ENCODE results near the gene LRRC56. TPM values are rescaled to one million over a fixed set of nuclear protein-coding genes. Genes with fewer than 3 reads are reported as not detected.

Gene LRRC56
- total and polyA plus RNA-seq, 2 of the 13 experiments (the other 11 are each of a cell fraction or from before 2014, with no cell fraction given) = 0.11 to 0.29 TPM

DNA sequence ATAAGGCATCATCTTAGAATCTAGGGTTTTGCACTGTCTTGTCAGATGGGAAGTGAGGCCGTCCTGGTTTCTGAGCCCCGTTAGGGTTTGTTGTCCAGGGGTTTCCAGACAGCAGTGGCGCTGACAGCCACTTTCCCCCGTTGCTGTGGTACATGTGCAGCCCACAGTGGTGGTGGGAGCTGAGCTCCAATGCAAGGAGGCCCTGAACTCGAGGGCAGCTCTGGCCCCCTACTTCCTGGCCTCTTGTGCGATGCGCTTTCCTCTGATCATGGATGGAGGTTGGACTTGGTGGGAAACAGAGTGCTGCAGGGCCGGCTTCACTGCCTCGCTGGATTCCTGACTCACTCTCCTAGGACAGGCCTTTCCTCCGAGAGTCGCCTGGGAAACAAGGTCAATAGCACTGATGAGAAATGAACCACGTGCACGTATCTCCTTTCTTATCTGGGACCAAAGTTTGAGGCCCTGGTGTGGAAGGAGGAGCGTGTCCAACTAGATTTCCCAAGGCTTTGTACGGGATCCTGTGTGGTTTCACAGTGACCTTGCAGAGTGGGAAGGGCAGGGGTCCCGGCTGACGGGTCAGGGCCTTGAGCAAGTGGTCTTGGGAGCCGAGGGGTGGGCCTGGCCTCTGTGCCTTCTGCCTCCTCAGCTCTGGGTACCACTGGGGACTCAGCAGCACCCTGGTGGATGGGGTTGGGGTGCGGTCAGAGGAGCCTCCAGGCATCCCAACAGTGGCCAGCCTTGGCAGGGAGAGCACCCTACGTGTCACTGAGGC, 42.7 kb downstream of the LRRC56 start (continued):
- TF ChIP-seq, protein P1, sequence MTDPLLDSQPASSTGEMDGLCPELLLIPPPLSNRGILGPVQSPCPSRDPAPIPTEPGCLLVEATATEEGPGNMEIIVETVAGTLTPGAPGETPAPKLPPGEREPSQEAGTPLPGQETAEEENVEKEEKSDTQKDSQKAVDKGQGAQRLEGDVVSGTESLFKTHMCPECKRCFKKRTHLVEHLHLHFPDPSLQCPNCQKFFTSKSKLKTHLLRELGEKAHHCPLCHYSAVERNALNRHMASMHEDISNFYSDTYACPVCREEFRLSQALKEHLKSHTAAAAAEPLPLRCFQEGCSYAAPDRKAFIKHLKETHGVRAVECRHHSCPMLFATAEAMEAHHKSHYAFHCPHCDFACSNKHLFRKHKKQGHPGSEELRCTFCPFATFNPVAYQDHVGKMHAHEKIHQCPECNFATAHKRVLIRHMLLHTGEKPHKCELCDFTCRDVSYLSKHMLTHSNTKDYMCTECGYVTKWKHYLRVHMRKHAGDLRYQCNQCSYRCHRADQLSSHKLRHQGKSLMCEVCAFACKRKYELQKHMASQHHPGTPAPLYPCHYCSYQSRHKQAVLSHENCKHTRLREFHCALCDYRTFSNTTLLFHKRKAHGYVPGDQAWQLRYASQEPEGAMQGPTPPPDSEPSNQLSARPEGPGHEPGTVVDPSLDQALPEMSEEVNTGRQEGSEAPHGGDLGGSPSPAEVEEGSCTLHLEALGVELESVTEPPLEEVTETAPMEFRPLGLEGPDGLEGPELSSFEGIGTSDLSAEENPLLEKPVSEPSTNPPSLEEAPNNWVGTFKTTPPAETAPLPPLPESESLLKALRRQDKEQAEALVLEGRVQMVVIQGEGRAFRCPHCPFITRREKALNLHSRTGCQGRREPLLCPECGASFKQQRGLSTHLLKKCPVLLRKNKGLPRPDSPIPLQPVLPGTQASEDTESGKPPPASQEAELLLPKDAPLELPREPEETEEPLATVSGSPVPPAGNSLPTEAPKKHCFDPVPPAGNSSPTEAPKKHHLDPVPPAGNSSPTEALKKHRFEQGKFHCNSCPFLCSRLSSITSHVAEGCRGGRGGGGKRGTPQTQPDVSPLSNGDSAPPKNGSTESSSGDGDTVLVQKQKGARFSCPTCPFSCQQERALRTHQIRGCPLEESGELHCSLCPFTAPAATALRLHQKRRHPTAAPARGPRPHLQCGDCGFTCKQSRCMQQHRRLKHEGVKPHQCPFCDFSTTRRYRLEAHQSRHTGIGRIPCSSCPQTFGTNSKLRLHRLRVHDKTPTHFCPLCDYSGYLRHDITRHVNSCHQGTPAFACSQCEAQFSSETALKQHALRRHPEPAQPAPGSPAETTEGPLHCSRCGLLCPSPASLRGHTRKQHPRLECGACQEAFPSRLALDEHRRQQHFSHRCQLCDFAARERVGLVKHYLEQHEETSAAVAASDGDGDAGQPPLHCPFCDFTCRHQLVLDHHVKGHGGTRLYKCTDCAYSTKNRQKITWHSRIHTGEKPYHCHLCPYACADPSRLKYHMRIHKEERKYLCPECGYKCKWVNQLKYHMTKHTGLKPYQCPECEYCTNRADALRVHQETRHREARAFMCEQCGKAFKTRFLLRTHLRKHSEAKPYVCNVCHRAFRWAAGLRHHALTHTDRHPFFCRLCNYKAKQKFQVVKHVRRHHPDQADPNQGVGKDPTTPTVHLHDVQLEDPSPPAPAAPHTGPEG (CRISPR knock-in tag; IDR thresholded peaks at IDR 0.05) = no peak
- TF ChIP-seq WIZ (CRISPR knock-in tag; IDR thresholded peaks at IDR 0.05) (no peak), MEIS1 (CRISPR knock-in tag; IDR thresholded peaks at IDR 0.05; ENCODE audit: borderline replicate concordance) (peak; percentile 53; the same call in 1 of the 2 replicates), SP5 (CRISPR knock-in tag; IDR thresholded peaks at IDR 0.05; ENCODE audit: borderline replicate concordance, low read depth) (no peak), ZNF235 (CRISPR knock-in tag; IDR thresholded peaks at IDR 0.05; ENCODE audit: borderline replicate concordance) (no peak), MTF2 (CRISPR knock-in tag; IDR thresholded peaks at IDR 0.05; ENCODE audit: borderline replicate concordance) (no peak), ZNF17 (CRISPR knock-in tag; IDR thresholded peaks at IDR 0.05) (no peak), ARHGAP35 (CRISPR knock-in tag; IDR thresholded peaks at IDR 0.05; ENCODE audit: borderline replicate concordance) (no peak), YEATS4 (CRISPR knock-in tag; IDR thresholded peaks at IDR 0.05; ENCODE audit: borderline replicate concordance) (peak; percentile 60; the same call in 1 of the 2 replicates), ZNF678 (CRISPR knock-in tag; IDR thresholded peaks at IDR 0.05) (no peak), RARA (CRISPR knock-in tag; IDR thresholded peaks at IDR 0.05) (peak; percentile 71), ZSCAN30 (CRISPR knock-in tag; IDR thresholded peaks at IDR 0.05) (no peak), RBM39 (IDR thresholded peaks at IDR 0.05; ENCODE audit: low read depth, low read length, poor library complexity, severe bottlenecking) (no peak), ZBTB21 (CRISPR knock-in tag; IDR thresholded peaks at IDR 0.05) (no peak), ZNF432 (CRISPR knock-in tag; IDR thresholded peaks at IDR 0.05; ENCODE audit: borderline replicate concordance) (no peak), MTA3 (CRISPR knock-in tag; IDR thresholded peaks at IDR 0.05) (no peak), ZSCAN9 (CRISPR knock-in tag; IDR thresholded peaks at IDR 0.05; ENCODE audit: borderline replicate concordance) (no peak), ZNF292 (CRISPR knock-in tag; IDR thresholded peaks at IDR 0.05; ENCODE audit: borderline replicate concordance, low read depth) (no peak; the same call in 1 of the 2 replicates)
- TF ChIP-seq, protein P2, sequence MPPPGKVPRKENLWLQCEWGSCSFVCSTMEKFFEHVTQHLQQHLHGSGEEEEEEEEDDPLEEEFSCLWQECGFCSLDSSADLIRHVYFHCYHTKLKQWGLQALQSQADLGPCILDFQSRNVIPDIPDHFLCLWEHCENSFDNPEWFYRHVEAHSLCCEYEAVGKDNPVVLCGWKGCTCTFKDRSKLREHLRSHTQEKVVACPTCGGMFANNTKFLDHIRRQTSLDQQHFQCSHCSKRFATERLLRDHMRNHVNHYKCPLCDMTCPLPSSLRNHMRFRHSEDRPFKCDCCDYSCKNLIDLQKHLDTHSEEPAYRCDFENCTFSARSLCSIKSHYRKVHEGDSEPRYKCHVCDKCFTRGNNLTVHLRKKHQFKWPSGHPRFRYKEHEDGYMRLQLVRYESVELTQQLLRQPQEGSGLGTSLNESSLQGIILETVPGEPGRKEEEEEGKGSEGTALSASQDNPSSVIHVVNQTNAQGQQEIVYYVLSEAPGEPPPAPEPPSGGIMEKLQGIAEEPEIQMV (CRISPR knock-in tag; IDR thresholded peaks at IDR 0.05; ENCODE audit: low read depth) = no peak
- TF ChIP-seq, protein P3, sequence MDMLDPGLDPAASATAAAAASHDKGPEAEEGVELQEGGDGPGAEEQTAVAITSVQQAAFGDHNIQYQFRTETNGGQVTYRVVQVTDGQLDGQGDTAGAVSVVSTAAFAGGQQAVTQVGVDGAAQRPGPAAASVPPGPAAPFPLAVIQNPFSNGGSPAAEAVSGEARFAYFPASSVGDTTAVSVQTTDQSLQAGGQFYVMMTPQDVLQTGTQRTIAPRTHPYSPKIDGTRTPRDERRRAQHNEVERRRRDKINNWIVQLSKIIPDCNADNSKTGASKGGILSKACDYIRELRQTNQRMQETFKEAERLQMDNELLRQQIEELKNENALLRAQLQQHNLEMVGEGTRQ (IDR thresholded peaks at IDR 0.05; ENCODE audit: low read depth, low read length) = peak; percentile 21; the same call in 1 of the 2 replicates
- TF ChIP-seq, protein P3 (CRISPR knock-in tag; IDR thresholded peaks at IDR 0.05; ENCODE audit: borderline replicate concordance) = no peak; the same call in 1 of the 2 replicates
